C4-2B (cell line): Measurements from ENCODE around the gene WASHC2A.
"Not testable (repeated sequence)": the region's sequence is repeated elsewhere in the genome, so short reads cannot be mapped to it uniquely, and the experiment has no call there.

Experiments used
- CTCF ChIP-seq: fragments of 450-650 bp; conservative IDR thresholded peaks from 2 replicates; pipeline ENCODE4 v1.5.1; 2017; ENCODE audit warnings: mild to moderate bottlenecking
- ZFX ChIP-seq: fragments of 450-650 bp; IDR thresholded peaks from 2 replicates; pipeline ENCODE4 v1.6.1; 2017

GRCh38 chr10:50092928-50093327 lies 25.2 kb downstream of the WASHC2A start:
- TF ChIP-seq ZFX, CTCF: not testable (repeated sequence)
